ENCODE data around the gene CDK6. TPM values are rescaled to one million over a fixed set of nuclear protein-coding genes. Genes with fewer than 3 reads are reported as not detected.

CDK6 gene
- total and polyA plus RNA-seq, 4 donors: 3.3 to 35.0 (median 12.0) TPM

Small RNAs within 50 kb of the gene (small RNA-seq; reads per million reads assigned to genes)
- not detected for gene RNU6-10P

Other genes starting within 250 kb of the CDK6 start
- 10 to 100 TPM; 13.6 to 13.9 TPM for gene FAM133B, start 246.2 kb downstream of the CDK6 start, total RNA-seq
- 10 to 100 TPM in 1 of 2 donors, 1 to 10 TPM in 1; 5.2 to 25.0 TPM for gene FAM133B, start 246.2 kb downstream of the CDK6 start, polyA plus RNA-seq

Data from liver (tissue), 5 donors.